Ishikawa (cell line): Measurements from ENCODE around the gene CIROP.

Experiments used
- CEBPB ChIP-seq: IDR thresholded peaks from 2 replicates; pipeline ENCODE4 v1.6.1; 2012
- CREB1 ChIP-seq: IDR thresholded peaks from 2 replicates; pipeline ENCODE4 v1.6.1; 2012; ENCODE audit warnings: low read depth
- EGR1 ChIP-seq: IDR thresholded peaks from 2 replicates; pipeline ENCODE4 v1.6.1; 2012
- EP300 ChIP-seq: IDR thresholded peaks from 2 replicates; pipeline ENCODE4 v1.6.1; 2012; ENCODE audit warnings: borderline replicate concordance
- FOXM1 ChIP-seq: IDR thresholded peaks from 2 replicates; pipeline ENCODE4 v1.6.1; 2012; ENCODE audit warnings: low read depth, borderline replicate concordance
- NFIC ChIP-seq: IDR thresholded peaks from 2 replicates; pipeline ENCODE4 v1.6.1; 2012
- RAD21 ChIP-seq: IDR thresholded peaks from 2 replicates; pipeline ENCODE4 v1.6.1; 2012; ENCODE audit warnings: low read depth
- REST ChIP-seq: IDR thresholded peaks from 2 replicates; pipeline ENCODE4 v1.6.1; 2012; ENCODE audit warnings: low read depth, mild to moderate bottlenecking
- TAF1 ChIP-seq: IDR thresholded peaks from 2 replicates; pipeline ENCODE4 v1.6.1; 2012; ENCODE audit warnings: low read depth, mild to moderate bottlenecking
- TCF12 ChIP-seq: IDR thresholded peaks from 2 replicates; pipeline ENCODE4 v1.6.1; 2012; ENCODE audit warnings: low read depth
- TEAD4 ChIP-seq: IDR thresholded peaks from 2 replicates; pipeline ENCODE4 v1.6.1; 2012
- YY1 ChIP-seq: IDR thresholded peaks from 2 replicates; pipeline ENCODE4 v1.6.1; 2012; ENCODE audit warnings: low read depth
- ZBTB7A ChIP-seq: IDR thresholded peaks from 2 replicates; pipeline ENCODE4 v1.6.1; 2012; ENCODE audit warnings: low read depth
- TF ChIP-seq, protein P1 (sequence below): IDR thresholded peaks from 2 replicates; pipeline ENCODE4 v1.6.1; 2012
- TF ChIP-seq, protein P2 (sequence below): IDR thresholded peaks from 2 replicates; pipeline ENCODE4 v1.6.1; 2012

The CIROP gene

DNA sequence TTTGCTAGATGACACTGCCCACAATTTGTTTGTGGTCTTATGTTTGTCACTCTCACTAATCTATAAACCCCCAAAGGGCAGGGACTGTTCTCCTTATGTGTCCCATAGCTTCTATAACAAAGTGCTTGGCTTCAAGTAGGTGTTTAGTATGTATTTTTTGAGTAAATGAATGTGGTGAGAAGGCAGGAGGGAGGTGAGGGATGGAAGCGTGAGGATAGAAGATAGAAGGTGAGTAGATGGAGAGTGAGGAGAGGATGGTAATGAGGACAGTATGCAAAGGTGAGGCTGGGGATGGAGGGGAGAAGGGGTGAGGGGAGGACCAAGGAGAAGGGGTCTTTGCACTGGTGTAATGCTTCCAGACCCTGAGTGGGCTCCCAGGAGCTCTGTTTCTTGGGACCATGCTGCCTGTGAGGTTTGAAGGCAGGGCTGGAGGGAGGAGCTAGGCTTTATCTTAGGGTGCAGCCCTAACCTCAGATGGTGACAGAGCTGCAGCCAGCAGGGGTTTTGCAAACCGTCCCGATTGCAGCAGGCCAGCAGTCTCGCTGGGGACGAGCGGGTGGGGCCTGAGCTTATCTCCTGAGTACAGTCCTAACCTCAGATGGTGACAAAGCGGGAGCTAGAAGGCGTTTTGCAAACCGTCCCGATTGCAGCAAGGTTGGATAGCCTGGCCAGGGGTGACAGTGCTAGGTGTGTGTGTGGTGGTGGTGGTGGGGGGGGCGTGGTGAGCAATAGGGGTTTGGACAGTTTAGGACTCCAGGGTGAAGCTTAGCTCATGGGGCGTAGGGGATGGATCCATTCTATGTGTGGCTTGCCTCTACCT, 7.8 kb upstream of the CIROP start:
- TF ChIP-seq, protein P1, sequence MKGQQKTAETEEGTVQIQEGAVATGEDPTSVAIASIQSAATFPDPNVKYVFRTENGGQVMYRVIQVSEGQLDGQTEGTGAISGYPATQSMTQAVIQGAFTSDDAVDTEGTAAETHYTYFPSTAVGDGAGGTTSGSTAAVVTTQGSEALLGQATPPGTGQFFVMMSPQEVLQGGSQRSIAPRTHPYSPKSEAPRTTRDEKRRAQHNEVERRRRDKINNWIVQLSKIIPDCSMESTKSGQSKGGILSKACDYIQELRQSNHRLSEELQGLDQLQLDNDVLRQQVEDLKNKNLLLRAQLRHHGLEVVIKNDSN: no peak
- no peak for TF ChIP-seq CREB1
- TF ChIP-seq RAD21: no peak
- no peak for TF ChIP-seq ZBTB7A
- TF ChIP-seq NFIC: no peak
- TF ChIP-seq TAF1: no peak
- no peak for TF ChIP-seq FOXM1
- no peak for TF ChIP-seq TEAD4
- TF ChIP-seq, protein P2, sequence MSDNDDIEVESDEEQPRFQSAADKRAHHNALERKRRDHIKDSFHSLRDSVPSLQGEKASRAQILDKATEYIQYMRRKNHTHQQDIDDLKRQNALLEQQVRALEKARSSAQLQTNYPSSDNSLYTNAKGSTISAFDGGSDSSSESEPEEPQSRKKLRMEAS: no peak
- TF ChIP-seq EP300: no peak
- no peak for TF ChIP-seq REST
- TF ChIP-seq YY1: no peak
- no peak for TF ChIP-seq TCF12

DNA sequence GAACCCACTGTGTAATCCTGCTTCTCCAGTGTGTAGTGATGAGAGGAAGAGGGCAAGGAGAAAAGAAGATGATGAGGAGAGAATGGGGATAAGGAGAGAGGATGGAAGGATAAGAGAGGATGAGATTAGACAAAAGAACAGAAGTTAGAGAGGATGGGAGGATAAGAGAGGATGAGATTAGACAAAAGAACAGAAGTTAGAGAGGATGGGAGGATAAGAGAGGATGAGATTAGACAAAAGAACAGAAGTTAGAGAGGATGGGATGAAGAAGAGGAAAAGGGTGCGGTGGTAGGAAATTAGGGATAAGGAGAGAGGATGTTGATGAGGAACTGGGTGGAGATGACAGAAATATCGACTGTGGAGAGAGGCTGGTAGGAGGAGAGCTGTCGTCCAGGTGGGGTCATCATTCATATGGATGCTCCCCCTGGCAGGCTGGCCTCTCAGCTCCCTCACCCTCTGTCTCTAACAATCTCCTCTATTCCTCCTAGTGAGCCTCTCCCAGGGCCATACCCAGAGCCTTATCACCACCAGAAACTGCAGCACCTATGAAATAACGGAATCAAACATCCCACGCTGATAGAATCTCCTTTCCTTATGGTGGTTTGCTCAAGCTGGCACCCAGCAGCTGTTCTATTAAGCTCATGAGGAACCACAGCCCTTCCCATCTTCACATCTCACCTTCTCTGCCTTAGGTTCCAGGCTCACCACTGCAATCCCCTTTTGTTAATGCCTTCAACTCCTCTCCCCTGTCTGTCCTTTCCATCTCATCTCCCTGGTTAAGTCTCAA, 6.0 kb upstream of the CIROP start:
- TF ChIP-seq CREB1: no peak
- no peak for TF ChIP-seq ZBTB7A
- TF ChIP-seq, protein P2: no peak

- TF ChIP-seq TAF1 (no peak), CEBPB (no peak), TCF12 (no peak), EP300 (no peak), CREB1 (no peak), REST (no peak), NFIC (no peak)
- TF ChIP-seq, protein P2: no peak
Measured at GRCh38 chr14:23109769-23110168, 5.0 kb upstream of the CIROP start.

DNA sequence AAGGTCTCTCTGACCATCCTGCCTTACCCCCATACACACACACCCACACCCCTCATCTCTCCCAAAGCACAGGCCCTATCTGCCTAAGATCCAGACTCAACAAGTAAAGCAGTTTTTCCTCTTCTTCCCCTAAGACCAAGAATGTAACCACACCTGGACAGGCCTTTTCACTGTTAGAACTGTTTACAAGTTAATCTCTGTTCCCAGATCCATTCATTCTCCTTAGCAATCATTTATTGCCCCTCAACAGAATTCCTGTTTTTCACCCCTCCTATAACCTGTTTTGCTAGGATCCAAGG, 1.9 kb upstream of the CIROP start:
- no peak for TF ChIP-seq TEAD4
- TF ChIP-seq NFIC: no peak
- TF ChIP-seq TAF1: no peak

GRCh38 chr14:23105348-23105824, 597 bp upstream of the CIROP start:
- TF ChIP-seq TCF12 (no peak), NFIC (no peak), CEBPB (no peak), EGR1 (no peak), CREB1 (no peak), ZBTB7A (no peak)

- TF ChIP-seq EP300 (no peak), CREB1 (no peak), YY1 (no peak), TAF1 (no peak), RAD21 (no peak)
Measured at GRCh38 chr14:23104070-23104590, 659 bp downstream of the CIROP start.

GRCh38 chr14:23103581-23103980, 1.2 kb downstream of the CIROP start:
- TF ChIP-seq TCF12 (no peak), REST (no peak), FOXM1 (no peak)
